Dermis blood vessel endothelial cell (primary cell): ENCODE measurements around the gene TP73. TPM values are rescaled to one million over a fixed set of nuclear protein-coding genes. Genes with fewer than 3 reads are reported as not detected.

Experiments used
- DNase-seq: peaks from one replicate; pipeline ENCODE4 v3.0.0; 2010
- total RNA-seq: library from RNA; depleted of rRNA; stranded (reverse); fragments of >200 nt; gene quantifications from 2 replicates; pipeline ENCODE4 v1.2.3, GENCODE V29; 2014

The TP73 gene
- total RNA-seq, 1 donor from 2014 or later = not detected

DNA sequence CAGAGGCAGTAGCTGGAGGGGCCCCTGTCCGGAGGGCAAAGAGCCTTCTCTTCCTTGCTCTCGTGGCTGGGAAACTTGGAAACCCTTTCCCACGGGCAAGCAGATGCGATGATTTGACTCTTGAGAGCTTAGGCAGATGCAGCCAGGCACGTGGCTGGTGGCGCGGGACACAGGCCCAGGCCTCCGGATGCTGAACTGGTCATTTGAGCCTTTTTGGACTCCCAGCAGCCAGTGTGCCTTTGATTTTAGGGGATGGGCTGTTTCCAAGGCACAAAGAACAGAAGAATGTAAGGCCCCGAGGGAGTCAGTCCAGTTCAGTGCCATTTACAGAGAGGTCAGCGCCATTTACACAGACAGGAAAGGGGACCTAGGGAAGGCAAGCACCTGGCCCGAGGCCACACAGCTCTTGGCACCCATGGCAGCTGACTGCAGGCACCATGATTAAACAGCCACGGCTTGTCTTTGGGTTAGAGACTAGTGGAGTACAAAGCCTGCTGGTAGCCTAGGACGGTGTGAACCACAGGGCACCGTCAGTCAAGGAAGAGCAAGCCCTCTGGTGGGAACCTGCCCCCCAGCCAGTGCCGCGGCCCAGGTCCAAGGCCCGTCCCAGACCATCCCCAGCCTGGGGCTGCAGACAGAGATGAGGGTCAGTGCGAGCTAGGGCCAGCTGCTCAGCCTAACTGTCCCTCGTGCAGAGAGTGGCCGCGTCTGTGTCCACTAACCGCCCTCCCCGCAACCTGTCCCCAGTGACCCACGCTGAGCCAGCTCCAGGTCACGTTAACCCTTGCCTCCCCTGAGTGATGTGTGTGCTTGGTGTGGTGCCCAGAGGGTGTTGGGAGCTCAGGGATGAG lies 79.5 kb downstream of the TP73 start:
- no peak for DNase-seq

GRCh38 chr1:3732434-3733093 lies 80.2 kb downstream of the TP73 start:
- DNase-seq = peak; percentile 30

- no peak for DNase-seq
These were observed 81.0 kb downstream of the TP73 start for GRCh38 chr1:3733094-3733882.

GRCh38 chr1:3733883-3734589 lies 81.7 kb downstream of the TP73 start:
- no peak for DNase-seq

DNA sequence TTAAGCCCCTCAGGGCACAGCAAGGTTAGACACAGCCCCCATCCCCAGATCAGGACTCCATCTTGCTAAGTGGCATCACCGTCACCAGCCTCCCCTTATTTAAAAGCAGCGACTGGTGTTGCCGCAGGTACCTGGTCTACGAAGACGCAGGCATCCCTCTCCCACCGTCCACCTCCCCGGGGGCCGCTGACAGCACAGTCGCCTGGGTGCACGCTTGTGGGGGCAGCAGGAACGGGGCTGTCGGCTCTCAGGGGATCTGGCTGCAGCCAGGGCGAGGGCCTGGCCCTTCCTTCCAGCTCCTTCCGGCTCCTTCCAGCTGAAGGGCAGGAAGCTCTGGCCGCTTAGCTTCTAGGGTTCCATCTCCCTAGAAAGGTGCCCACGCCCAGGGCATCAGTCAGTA lies 82.3 kb downstream of the TP73 start:
- no peak for DNase-seq

GRCh38 chr1:3735027-3735681 lies 82.8 kb downstream of the TP73 start:
- no peak for DNase-seq

DNA sequence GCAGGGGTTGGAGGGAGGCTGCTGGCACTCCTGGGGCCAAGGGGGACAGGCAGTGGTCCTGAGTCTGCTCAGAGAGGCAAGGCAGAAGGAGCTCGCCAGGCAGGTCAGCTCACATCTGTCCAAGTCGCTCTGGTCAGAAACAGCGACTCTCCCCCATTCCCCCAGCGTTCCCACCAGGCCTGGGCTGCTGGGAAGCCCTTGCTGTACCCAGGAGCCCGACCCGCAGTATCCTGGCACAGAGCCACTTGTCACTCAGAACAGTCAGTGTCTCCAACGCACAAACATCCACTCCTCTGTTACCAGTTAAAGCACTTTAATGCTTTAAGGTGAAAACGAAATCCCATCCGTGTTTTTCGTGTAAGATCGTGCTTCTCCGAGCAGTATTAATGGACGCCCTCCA lies 83.4 kb downstream of the TP73 start:
- no peak for DNase-seq

DNA sequence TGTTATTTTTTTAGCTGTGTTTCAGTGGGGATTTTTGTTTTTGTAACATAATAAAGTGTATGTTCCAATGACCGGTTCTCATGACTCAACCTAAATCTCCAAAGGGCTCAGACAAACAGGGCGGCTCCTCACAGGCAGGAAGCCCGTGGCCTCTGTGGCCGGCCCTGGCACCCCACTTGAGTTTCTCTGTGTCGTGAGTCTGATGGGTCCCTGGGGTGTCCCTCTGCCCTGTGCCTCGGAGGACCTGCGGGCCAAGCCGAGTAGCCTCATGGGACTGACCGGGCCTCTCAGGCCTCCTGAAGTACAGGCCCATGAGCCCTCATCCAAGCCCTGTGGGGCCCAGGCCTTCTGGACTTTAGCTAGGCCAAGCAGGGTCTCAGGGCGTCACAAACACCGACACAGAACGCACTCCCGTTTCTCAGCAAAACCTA lies 83.8 kb downstream of the TP73 start:
- no peak for DNase-seq

GRCh38 chr1:3736708-3737107 lies 84.4 kb downstream of the TP73 start:
- DNase-seq = no peak

DNA sequence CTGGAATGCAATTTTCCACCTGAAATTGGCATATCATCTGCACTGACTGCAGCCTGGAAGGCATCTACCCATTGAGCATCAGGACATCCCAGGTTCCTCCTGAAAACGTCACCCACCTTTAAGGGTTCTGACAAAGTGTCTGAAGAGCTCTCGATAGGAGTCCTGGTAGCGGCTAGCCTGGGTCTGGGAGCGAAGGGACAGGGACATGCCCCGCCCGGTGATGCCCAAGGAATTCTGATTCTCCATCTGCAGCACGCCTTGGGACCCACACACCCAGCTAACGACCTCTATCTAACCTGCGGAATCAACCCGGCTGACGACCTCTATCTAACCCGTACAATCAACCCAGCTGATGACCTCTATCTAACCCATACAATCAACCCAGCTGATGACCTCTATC lies 86.6 kb downstream of the TP73 start:
- DNase-seq = no peak

- no peak for DNase-seq
These were observed 87.7 kb downstream of the TP73 start for GRCh38 chr1:3740042-3740441.

DNA sequence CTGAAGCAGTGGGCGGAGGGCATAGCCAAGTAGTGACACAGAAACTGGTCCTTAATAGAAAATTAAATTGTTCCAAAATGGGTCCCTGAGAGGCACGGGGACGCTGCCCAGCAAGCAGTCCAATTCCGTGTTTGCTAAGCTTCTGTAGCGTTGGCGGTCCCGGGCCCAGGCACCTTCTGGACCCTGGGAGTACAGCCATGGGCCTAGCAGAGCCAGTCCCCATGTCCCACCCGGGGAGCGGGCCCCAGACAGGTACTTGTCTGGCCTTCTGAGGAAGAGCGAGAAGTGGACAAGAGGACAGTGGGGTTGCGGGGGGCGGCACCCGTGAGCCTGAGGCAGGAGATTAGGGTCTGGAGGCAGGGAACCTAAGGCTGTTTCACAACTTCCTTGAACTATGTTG lies 88.4 kb downstream of the TP73 start:
- no peak for DNase-seq

DNA sequence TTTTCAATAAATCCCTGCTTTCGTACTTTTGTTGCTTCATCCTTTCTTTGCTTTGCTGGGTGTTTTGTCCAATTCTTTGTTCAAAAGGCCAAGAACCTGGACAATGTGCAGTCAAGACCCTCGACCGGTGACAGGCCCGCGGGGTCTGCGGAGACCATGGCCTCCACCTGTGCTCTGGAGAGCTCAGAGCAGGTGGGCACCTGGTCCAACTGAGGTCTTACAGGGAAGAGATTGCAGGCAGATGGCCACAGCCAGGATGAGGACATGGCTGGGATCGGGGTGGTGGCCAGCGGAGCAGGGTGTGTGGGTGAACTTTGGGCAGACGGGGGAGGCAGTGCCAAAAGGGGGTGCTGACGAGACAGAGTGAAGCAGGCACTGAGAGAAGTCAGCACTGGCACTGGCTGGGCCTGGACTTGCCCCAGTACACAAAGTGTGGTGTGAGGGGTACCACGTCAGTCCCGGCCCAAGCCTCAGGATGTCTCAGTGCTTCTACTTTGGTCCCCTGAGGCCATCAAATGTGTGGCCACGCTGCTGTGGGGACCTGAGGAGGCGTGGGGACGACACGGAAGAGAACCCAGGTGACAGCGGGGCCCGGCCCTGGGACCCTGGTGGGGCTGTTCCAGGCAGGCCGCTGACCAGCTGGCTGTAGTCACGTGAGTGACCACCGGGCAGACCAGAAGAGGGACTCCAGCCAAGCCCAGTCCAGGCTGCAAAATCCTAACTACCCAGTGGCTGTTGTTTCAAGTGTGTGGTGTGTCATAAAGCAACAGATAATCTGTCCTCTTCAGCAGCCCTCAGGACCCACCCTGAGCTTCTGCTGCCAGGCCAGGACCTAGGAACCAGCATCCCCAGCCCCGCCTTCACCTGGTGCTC lies 89.5 kb downstream of the TP73 start:
- no peak for DNase-seq

GRCh38 chr1:3742439-3743298 lies 90.4 kb downstream of the TP73 start:
- DNase-seq = no peak

DNA sequence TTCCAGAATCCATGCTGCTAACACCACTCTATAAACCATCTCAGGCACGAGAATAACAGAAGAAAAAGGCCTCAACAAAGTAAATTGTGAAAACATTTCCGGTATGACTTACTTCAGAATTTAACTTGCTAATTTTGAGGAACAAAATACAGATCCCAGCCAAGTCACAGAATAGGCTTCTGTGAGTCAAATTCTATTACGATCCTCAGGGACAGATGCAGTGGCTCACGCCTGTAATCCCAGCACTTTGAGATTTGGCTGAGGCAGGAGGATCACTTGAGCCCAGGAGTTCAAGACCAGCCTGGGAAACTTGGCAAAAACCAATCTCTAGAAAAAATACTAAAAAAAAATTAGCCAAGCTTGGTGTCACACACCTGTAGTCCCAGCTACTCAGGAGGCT lies 91.1 kb downstream of the TP73 start:
- DNase-seq = no peak

- no peak for DNase-seq
These were observed 91.5 kb downstream of the TP73 start for GRCh38 chr1:3743826-3744225.

- DNase-seq = no peak
These were observed 92.3 kb downstream of the TP73 start for GRCh38 chr1:3744646-3745045.

- no peak for DNase-seq
These were observed 92.8 kb downstream of the TP73 start for GRCh38 chr1:3745071-3745470.

GRCh38 chr1:3745590-3746381 lies 93.5 kb downstream of the TP73 start:
- DNase-seq = no peak
